Subcutaneous abdominal adipose tissue (tissue), 5 donors: Measurements from ENCODE around the gene CAV1.

Source experiments
- H3K27ac ChIP-seq: one replicate; pipeline ENCODE4 v1.7.0; 2013; ENCODE audit warnings: low read depth, mild to moderate bottlenecking, inconsistent platforms, low read length, moderate library complexity
- H3K27me3 ChIP-seq, 5 donors: one replicate each; pipeline ENCODE4 v1.7.0; 2013; ENCODE audit warnings: low read length in 5 of 5, inconsistent platforms in 1 of 5; ENCODE audit not compliant: control insufficient read depth in 5 of 5, insufficient read depth in 4 of 5
- H3K36me3 ChIP-seq, 5 donors: one replicate each; pipeline ENCODE4 v1.7.0; 2013; ENCODE audit warnings: low read length in 5 of 5; ENCODE audit not compliant: control insufficient read depth in 5 of 5, insufficient read depth in 5 of 5
- H3K4me1 ChIP-seq, 5 donors: one replicate each; pipeline ENCODE4 v1.7.0; 2013; ENCODE audit warnings: low read length in 5 of 5, mild to moderate bottlenecking in 3 of 5, moderate library complexity in 1 of 5; ENCODE audit not compliant: control insufficient read depth in 5 of 5, insufficient read depth in 5 of 5
- H3K4me3 ChIP-seq, 5 donors: one replicate each; pipeline ENCODE4 v1.7.0; 2013; ENCODE audit warnings: low read length in 5 of 5, low read depth in 1 of 5
- H3K9ac ChIP-seq, 5 donors: one replicate each; pipeline ENCODE4 v1.7.0; 2013; ENCODE audit warnings: low read length in 5 of 5, mild to moderate bottlenecking in 4 of 5, moderate library complexity in 3 of 5
- H3K9me3 ChIP-seq, 5 donors: one replicate each; pipeline ENCODE4 v1.7.0; 2013; ENCODE audit warnings: low read length in 5 of 5; ENCODE audit not compliant: control insufficient read depth in 5 of 5
- donor health status: healthy.
- donor health status: healthy.
- donor health status: healthy.
- donor health status: healthy.
- donor health status: healthy.

The CAV1 gene

DNA sequence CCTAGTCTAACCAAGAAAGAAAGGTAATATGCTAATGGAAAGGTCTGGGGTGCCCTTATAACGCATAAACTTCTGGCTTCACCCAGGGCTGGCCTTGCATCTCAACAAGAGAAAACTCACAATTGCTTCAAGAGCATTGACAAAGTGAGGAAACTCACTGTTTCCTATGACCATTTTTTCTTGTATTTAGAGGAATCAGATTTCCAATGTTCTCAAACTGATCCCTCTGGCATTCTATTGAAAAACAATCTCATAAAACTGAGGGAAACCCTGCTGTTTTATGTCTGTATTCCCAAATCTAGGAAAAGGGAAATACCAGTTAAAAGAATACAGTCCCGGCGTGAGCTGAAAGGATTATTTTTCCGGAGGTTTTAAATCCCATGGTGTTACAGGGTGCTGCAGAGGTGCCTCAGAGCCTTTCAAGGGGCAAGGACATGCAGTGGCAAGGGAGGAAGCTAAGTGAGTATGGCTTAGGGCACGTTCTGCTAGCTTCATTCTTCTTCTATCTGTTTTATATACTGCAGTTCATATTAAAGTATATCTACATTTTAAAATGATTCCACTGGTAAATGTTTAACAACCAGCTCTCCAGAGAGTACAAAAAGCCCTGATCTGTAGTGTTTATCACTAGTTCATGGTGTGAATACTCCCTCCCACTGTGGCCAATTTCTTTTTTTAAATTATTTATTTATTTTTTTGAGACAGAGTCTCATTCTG is 68.7 kb downstream of the CAV1 start:
- H3K36me3 ChIP-seq = no peaks in the 10 kb centered on the region
- no peaks in the 10 kb centered on the region for H3K27me3 ChIP-seq
- H3K4me3 ChIP-seq = no peak overlapping the region
- peaks cover 2 to 20% (median 7%) of the 10 kb centered on the region in 5 donors for H3K4me1 ChIP-seq
- no peaks in the 10 kb centered on the region for H3K9me3 ChIP-seq
- no peak overlapping the region for H3K9ac ChIP-seq
- no peak overlapping the region for H3K27ac ChIP-seq

DNA sequence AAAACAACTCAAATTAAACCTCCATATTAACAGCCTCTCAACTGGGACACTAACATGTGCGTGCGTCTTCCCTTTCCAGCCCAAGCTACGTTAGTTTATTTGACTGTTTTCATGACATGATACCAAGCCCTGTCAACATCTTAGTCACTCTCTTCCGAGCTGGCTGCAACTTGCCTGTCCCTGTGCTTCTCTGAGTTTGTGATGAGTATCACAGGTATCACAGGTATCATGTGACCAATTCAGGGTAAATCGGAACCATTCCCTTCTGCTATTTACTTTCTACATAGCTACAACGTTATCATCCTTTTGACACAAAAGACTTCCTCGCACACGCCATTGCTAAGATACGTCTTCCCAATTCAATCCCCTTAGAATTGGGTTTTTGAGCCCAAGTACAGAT is 70.2 kb downstream of the CAV1 start:
- Histone ChIP-seq H3K27me3 (no peaks in the 10 kb centered on the region), H3K9ac (no peak overlapping the region), H3K36me3 (no peaks in the 10 kb centered on the region), H3K4me3 (no peak overlapping the region), H3K27ac (no peak overlapping the region), H3K9me3 (no peaks in the 10 kb centered on the region), H3K4me1 (peaks cover 0 to 16% (median 2%) of the 10 kb centered on the region in 5 donors)

DNA sequence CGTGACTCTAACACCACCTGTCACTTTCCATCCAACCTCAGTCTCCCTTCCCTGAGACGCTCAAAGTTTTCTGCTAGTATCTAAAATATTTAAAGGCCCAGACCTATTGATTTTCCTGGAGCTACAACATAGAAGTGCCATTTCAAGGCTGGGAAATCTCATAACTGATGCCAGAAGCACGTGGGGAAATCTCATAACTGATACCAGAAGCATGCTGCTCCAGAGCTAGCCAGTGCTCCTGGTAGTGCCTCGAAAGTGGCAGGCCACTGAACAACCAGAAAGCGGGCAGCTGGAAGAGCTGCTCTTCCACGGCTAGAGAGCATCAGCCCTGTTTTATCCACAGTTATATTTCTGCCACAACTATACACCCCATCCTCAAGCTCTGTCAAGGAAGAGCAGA is 72.5 kb downstream of the CAV1 start:
- Histone ChIP-seq H3K27ac (no peak overlapping the region), H3K9me3 (no peaks in the 10 kb centered on the region), H3K27me3 (no peaks in the 10 kb centered on the region), H3K4me3 (no peak overlapping the region), H3K9ac (no peak overlapping the region), H3K4me1 (peaks cover 0 to 9% (median 0%) of the 10 kb centered on the region in 5 donors), H3K36me3 (no peaks in the 10 kb centered on the region)

DNA sequence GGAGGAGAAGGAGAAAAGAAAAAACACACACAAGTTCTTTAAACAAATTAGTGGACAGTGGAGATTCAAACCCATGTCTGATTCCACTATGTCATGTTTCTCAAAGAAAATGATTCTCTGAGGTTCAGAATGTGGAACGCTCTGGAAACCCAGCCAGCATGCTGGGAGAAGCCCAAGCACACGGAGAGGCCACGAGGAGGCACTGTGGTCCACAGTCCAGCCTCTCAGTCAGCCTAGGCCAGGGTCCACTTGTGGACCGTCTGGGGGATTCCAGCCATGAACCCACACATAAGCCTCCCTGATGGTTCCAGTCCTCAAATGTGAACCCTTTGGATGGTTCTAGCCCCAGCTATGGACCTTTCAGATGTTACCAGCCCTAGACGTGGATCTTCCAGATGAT is 73.4 kb downstream of the CAV1 start:
- Histone ChIP-seq H3K9ac (no peak overlapping the region), H3K27ac (no peak overlapping the region), H3K36me3 (no peaks in the 10 kb centered on the region), H3K27me3 (no peaks in the 10 kb centered on the region), H3K4me1 (peaks cover 0 to under 1% (median 0%) of the 10 kb centered on the region in 5 donors), H3K4me3 (no peak overlapping the region), H3K9me3 (no peaks in the 10 kb centered on the region)

DNA sequence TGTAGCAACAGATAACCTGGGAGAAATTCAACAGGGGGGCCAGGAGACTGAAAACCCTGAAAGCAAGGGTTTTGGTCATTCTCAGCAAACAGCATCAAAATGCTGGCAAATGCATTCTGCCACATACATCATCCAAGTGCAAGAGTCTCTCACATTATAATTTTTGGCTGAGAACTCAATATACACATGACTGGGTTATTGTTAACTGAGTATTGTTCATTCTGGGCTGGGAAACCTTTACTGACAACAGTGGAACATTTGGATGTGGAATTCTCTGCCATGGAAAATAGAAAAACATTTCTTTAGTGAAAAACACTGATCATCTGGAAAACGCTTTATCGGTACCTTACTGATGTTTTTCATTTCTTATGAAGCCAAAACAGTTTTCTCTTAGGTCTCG is 74.0 kb downstream of the CAV1 start:
- no peaks in the 10 kb centered on the region for H3K36me3 ChIP-seq
- H3K4me3 ChIP-seq = no peak overlapping the region
- H3K9me3 ChIP-seq = no peaks in the 10 kb centered on the region
- no peaks in the 10 kb centered on the region for H3K4me1 ChIP-seq
- no peaks in the 10 kb centered on the region for H3K27me3 ChIP-seq
- no peak overlapping the region for H3K27ac ChIP-seq
- no peak overlapping the region for H3K9ac ChIP-seq

DNA sequence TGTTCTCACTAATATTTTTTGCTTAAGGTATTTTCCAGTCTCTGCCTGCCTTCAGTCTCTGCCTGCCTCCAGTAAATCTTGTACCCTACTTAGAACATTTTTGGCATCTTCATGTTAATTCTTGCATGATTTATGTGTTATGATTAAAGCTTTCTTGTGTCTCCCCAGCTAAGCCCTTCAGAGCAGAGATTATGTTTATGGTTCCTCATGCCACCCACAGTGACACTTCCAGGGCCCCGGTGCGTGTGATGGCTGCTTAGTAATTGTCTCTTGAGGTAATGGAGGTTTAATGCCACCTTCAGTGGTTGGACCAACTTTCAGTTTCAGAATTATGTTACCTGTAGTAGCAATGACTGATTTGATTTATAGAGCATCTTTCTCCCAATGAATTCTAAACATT is 76.6 kb downstream of the CAV1 start:
- Histone ChIP-seq H3K27ac (no peak overlapping the region), H3K4me1 (no peaks in the 10 kb centered on the region), H3K36me3 (no peaks in the 10 kb centered on the region), H3K27me3 (no peaks in the 10 kb centered on the region), H3K9me3 (no peaks in the 10 kb centered on the region), H3K9ac (no peak overlapping the region), H3K4me3 (no peak overlapping the region)

DNA sequence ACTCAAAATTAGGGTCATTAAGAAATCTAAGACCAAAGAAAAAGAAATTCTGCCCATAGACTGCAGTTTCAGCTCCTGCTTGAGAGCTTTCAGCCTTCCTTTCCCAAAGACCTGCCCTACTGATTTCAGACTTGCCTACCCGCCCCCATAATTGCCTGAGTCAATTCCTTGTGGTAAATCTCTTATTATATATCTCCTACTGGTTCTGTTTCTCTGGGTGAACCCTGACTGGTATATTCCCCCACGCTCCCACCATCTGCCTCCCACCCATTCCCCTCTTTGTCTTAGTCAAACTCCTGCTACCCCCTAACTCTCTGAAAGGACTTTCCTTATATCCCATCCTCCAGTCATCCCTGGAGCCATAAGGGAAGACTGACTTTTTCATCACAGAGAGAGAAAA is 82.5 kb downstream of the CAV1 start:
- H3K4me1 ChIP-seq = no peaks in the 10 kb centered on the region
- H3K4me3 ChIP-seq = no peak overlapping the region
- no peak overlapping the region for H3K9ac ChIP-seq
- H3K27me3 ChIP-seq = no peaks in the 10 kb centered on the region
- no peak overlapping the region for H3K27ac ChIP-seq
- H3K36me3 ChIP-seq = no peaks in the 10 kb centered on the region
- H3K9me3 ChIP-seq = no peaks in the 10 kb centered on the region

DNA sequence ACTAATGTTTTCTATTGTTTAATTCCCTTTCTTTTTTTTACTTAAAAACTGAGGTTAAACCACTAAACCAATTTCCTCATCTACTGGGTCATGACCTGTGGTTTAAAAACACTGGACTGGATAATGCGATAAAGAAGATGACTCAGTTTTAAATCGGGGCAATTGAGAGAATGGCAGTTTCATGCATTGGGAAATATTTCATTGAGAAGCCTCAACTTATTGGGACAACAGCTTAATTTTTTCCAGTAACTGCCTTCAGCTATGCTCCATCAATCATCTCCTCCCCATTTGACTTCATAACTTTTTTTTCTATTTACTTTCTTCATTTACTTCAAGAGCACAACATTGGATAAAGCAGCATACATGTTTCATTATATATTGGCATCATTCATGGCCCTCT is 85.4 kb downstream of the CAV1 start:
- Histone ChIP-seq H3K27ac (no peak overlapping the region), H3K36me3 (no peaks in the 10 kb centered on the region), H3K4me3 (no peak overlapping the region), H3K4me1 (no peaks in the 10 kb centered on the region), H3K27me3 (peaks cover 0 to 5% (median 0%) of the 10 kb centered on the region in 5 donors), H3K9me3 (no peaks in the 10 kb centered on the region), H3K9ac (no peak overlapping the region)

DNA sequence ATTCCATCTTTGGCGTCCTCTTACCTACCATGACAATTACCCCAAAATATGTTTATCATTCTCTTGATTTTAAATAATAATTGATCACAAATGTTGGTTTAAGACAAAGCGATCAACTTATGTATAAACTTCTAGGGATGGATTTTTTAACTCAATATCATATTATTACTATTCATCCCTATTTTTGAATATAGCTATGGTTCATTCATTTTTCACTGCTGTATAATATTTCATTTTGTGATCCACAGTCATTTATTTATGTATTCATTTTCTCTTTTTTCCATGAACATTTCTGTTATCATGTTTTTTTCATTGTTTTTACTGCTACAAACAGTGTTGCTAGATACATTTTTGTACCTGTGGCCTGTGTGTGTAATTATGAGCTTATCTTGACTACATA is 85.9 kb downstream of the CAV1 start:
- Histone ChIP-seq H3K9me3 (no peaks in the 10 kb centered on the region), H3K4me1 (no peaks in the 10 kb centered on the region), H3K4me3 (no peak overlapping the region), H3K9ac (no peak overlapping the region), H3K36me3 (no peaks in the 10 kb centered on the region), H3K27me3 (peaks cover 0 to 5% (median 0%) of the 10 kb centered on the region in 5 donors), H3K27ac (no peak overlapping the region)
